Endothelial cell of umbilical vein (primary cell): ENCODE measurements around the gene DVL3. TPM values are rescaled to one million over a fixed set of nuclear protein-coding genes. Genes with fewer than 3 reads are reported as not detected.

Experiments used
- BruUV-seq: library from RNA; stranded (reverse); fragments of 400-500 nt; replicated peaks from 2 replicates; lab custom pipeline; 2021; lab: Mats Ljungman, UMichigan
- CTCF ChIA-PET: fragments of 300-600, 350-600 bp; sonication (Branson Sonifier 250); formaldehyde crosslinking; loops from one replicate; lab custom pipeline; 2021; ENCODE audit warnings: antibody characterized with exemption, inconsistent platforms; lab: Charles Lee
- POLR2A ChIA-PET: fragments of 300-600, 350-600 bp; sonication (Branson Sonifier 250); formaldehyde crosslinking; loops from one replicate; lab custom pipeline; 2021; ENCODE audit warnings: antibody characterized with exemption, inconsistent platforms; lab: Charles Lee
- DNase-seq: peaks from one replicate; pipeline ENCODE4 v3.0.0-alpha.2; 2011; ENCODE audit warnings: low read depth, low spot score
- FAIRE-seq: peaks from 2 replicates; lab custom pipeline; 2011; peaks lifted over from hg19 to GRCh38; lab: Jason Lieb, UNC
- H2AFZ ChIP-seq: 2 replicates; pipeline ENCODE4 v1.6.0; 2012; ENCODE audit warnings: low read depth, low read length, control low read depth, inconsistent platforms
- H3K27ac ChIP-seq: 2 replicates; pipeline ENCODE4 v1.5.1; 2011; ENCODE audit warnings: low read depth, mild to moderate bottlenecking, control low read depth, low read length, moderate library complexity; ENCODE audit not compliant: insufficient read depth
- H3K27me3 ChIP-seq, 2 experiments: 2 replicates each; pipeline versions ENCODE4 v1.6.0 to v1.6.1; 2011; ENCODE audit warnings: low read length in 2 of 2, mixed read lengths in 1 of 2; ENCODE audit not compliant: control insufficient read depth in 2 of 2, insufficient read depth in 2 of 2
- H3K36me3 ChIP-seq, 2 experiments: 2 replicates in 1 of 2; 3 replicates in 1 of 2; pipeline ENCODE4 v1.5.1; 2011; ENCODE audit warnings: low read length in 2 of 2, mild to moderate bottlenecking in 1 of 2, moderate library complexity in 1 of 2; ENCODE audit not compliant: control insufficient read depth in 2 of 2, insufficient read depth in 2 of 2; ENCODE audit errors: extremely low read depth in 1 of 2
- H3K4me1 ChIP-seq: 3 replicates; pipeline ENCODE4 v1.5.1; 2011; ENCODE audit warnings: mild to moderate bottlenecking, low read length; ENCODE audit not compliant: control insufficient read depth, insufficient read depth; ENCODE audit errors: extremely low read depth
- H3K4me2 ChIP-seq: 2 replicates; pipeline ENCODE4 v1.6.1; 2011; ENCODE audit warnings: low read length, control low read depth, mixed read lengths; ENCODE audit not compliant: insufficient read depth
- H3K4me3 ChIP-seq, 3 experiments: fragments of 200-600 bp in 1 of 3; sonication (generic), shearing (Covaris generic) in 1 of 3; replicated peaks in 1 of 3; 2 replicates each; pipeline ENCODE4 v1.5.1; 2011 to 2016; ENCODE audit warnings: control low read depth in 3 of 3, low read length in 3 of 3, mild to moderate bottlenecking in 2 of 3, inconsistent platforms in 1 of 3, low read depth in 1 of 3, moderate library complexity in 1 of 3; ENCODE audit not compliant: insufficient read depth in 1 of 3
- H3K79me2 ChIP-seq: 2 replicates; pipeline ENCODE4 v1.6.0; 2012; ENCODE audit warnings: low read length, inconsistent platforms; ENCODE audit not compliant: control insufficient read depth, insufficient read depth
- H3K9ac ChIP-seq: replicated peaks from 2 replicates; pipeline ENCODE3; 2011; ENCODE audit warnings: low read length, control low read depth; ENCODE audit not compliant: insufficient read depth; ENCODE audit errors: extremely low read depth
- H3K9me1 ChIP-seq: replicated peaks from 3 replicates; pipeline ENCODE4 v1.6.0; 2011; ENCODE audit warnings: mild to moderate bottlenecking, low read length; ENCODE audit not compliant: control insufficient read depth, insufficient read depth; ENCODE audit errors: extremely low read depth
- H3K9me3 ChIP-seq: replicated peaks from 2 replicates; pipeline ENCODE4 v1.5.1; 2012; ENCODE audit warnings: low read length, inconsistent platforms; ENCODE audit not compliant: control insufficient read depth, insufficient read depth
- H4K20me1 ChIP-seq: replicated peaks from 2 replicates; pipeline ENCODE3; 2011; ENCODE audit warnings: mild to moderate bottlenecking, low read length; ENCODE audit not compliant: control insufficient read depth, insufficient read depth; ENCODE audit errors: extremely low read depth
- EZH2 ChIP-seq: IDR thresholded peaks from 2 replicates; pipeline ENCODE4 v1.6.1; 2012; ENCODE audit warnings: borderline replicate concordance, low read depth, mild to moderate bottlenecking, moderate library complexity, low read length, inconsistent platforms; ENCODE audit not compliant: severe bottlenecking
- FOS ChIP-seq: IDR thresholded peaks from 2 replicates; pipeline ENCODE4 v1.6.1; 2011; ENCODE audit warnings: mild to moderate bottlenecking, low read length, moderate library complexity, borderline replicate concordance; ENCODE audit not compliant: insufficient read depth
- GATA2 ChIP-seq: IDR thresholded peaks from 2 replicates; pipeline ENCODE4 v1.7.0; 2011; ENCODE audit warnings: low read depth, mild to moderate bottlenecking, moderate library complexity, mixed read lengths, low read length; ENCODE audit not compliant: insufficient read length, insufficient read depth
- JUN ChIP-seq: IDR thresholded peaks from 2 replicates; pipeline ENCODE4 v1.6.1; 2011; ENCODE audit warnings: borderline replicate concordance, low read depth; ENCODE audit not compliant: insufficient read length, insufficient read depth
- MYC ChIP-seq: IDR thresholded peaks from one replicate; pipeline ENCODE4 v1.6.1; 2011; ENCODE audit warnings: mild to moderate bottlenecking, low read depth, low read length
- POLR2A ChIP-seq: IDR thresholded peaks from 2 replicates; pipeline ENCODE4 v1.6.1; 2012; ENCODE audit warnings: low read depth, mild to moderate bottlenecking, control low read depth, low read length
- POLR2AphosphoS5 ChIP-seq: IDR thresholded peaks from 2 replicates; pipeline ENCODE4 v1.6.1; 2012; ENCODE audit warnings: low read depth, mild to moderate bottlenecking, control low read depth, low read length, moderate library complexity; ENCODE audit not compliant: insufficient read depth
- dilution Hi-C: fragments of 300-500 bp; cut with MboI; formaldehyde crosslinking; loops from one replicate; pipeline ENCODE4 v1.15.0; 2019; ENCODE audit warnings: low sequenced_read_pairs; ENCODE audit not compliant: extremely low pct_ligation_motif_present
- intact Hi-C: fragments of 100-400 bp; cut with micrococcal nuclease; formaldehyde crosslinking; loops from one replicate; pipeline ENCODE4 v1.10.0; 2022
- polyA plus RNA-seq, 4 experiments: library from polyadenylated mRNA; depleted of rRNA in 3 of 4; stranded (reverse) in 3 of 4; unstranded in 1 of 4; fragments of >200 nt; gene quantifications; 2 replicates each; pipeline versions ENCODE4 v1.2.1 to v1.2.3, GENCODE V29; 2011 to 2012; ENCODE audit warnings: missing spikeins in 1 of 4
- total RNA-seq: library from RNA; stranded (reverse); gene quantifications from 2 replicates; pipeline ENCODE4 v1.2.3, GENCODE V29; 2021
- TF ChIP-seq, protein P1 (sequence below): IDR thresholded peaks from 2 replicates; pipeline ENCODE4 v1.6.1; 2011; ENCODE audit not compliant: insufficient read depth, insufficient read length
- TF ChIP-seq, protein P2 (sequence below), 2 donors: IDR thresholded peaks; 1 replicate in 1 of 2; 2 replicates in 1 of 2; pipeline ENCODE4 v1.5.1; 2011; ENCODE audit warnings: low read length in 2 of 2, mild to moderate bottlenecking in 2 of 2, moderate library complexity in 2 of 2, control low read depth in 1 of 2, inconsistent platforms in 1 of 2, low read depth in 1 of 2; ENCODE audit not compliant: insufficient read depth in 1 of 2; ENCODE audit errors: extremely low read depth in 1 of 2

DVL3 gene
- total and polyA plus RNA-seq, 2 donors (not counting 3 experiments of a cell fraction or from before 2014, with no cell fraction given): 43.8 to 59.0 TPM

DNA sequence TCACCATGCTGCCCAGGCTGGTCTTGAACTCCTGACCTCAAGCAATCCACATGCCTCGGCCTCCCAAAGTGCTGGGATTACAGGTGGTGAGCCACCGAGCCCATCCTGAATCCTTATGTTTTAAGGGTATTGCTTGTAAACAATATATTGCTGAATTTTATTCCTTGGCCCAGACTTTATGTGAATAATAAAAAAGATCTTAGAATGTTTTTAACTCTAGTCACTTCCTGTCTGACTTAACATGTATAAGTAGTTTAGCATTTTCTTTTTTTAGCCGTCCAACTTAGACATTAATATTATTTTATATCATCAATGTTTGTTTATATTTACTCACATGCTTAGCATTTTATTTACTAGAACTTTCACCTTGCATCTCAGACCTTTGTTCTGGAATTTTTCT is 29.2 kb upstream of the DVL3 start:
- DNase-seq: no peak
- Histone ChIP-seq H3K9me3 (no peaks in the 10 kb centered on the region), H2AFZ (no peak overlapping the region), H3K9ac (no peak overlapping the region), H3K36me3 (no peaks in the 10 kb centered on the region), H4K20me1 (no peaks in the 10 kb centered on the region), H3K4me2 (no peak overlapping the region), H3K4me1 (peaks cover 3% of the 10 kb centered on the region), H3K4me3 (no peak overlapping the region), H3K27me3 (no peaks in the 10 kb centered on the region), H3K79me2 (no peaks in the 10 kb centered on the region), H3K27ac (no peak overlapping the region), H3K9me1 (no peaks in the 10 kb centered on the region)
- CTCF ChIA-PET: interaction anchor here (0.8 kb wide), 1 partner anchor 231 kb away, joined by 3 read pairs; no protein-coding TSS in a partner anchor
- FAIRE-seq: no peak
- no TSS peak for BruUV-seq
- no peak for TF ChIP-seq JUN
- TF ChIP-seq, protein P1, sequence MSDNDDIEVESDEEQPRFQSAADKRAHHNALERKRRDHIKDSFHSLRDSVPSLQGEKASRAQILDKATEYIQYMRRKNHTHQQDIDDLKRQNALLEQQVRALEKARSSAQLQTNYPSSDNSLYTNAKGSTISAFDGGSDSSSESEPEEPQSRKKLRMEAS: no peak
- TF ChIP-seq MYC: no peak
- TF ChIP-seq, protein P2, sequence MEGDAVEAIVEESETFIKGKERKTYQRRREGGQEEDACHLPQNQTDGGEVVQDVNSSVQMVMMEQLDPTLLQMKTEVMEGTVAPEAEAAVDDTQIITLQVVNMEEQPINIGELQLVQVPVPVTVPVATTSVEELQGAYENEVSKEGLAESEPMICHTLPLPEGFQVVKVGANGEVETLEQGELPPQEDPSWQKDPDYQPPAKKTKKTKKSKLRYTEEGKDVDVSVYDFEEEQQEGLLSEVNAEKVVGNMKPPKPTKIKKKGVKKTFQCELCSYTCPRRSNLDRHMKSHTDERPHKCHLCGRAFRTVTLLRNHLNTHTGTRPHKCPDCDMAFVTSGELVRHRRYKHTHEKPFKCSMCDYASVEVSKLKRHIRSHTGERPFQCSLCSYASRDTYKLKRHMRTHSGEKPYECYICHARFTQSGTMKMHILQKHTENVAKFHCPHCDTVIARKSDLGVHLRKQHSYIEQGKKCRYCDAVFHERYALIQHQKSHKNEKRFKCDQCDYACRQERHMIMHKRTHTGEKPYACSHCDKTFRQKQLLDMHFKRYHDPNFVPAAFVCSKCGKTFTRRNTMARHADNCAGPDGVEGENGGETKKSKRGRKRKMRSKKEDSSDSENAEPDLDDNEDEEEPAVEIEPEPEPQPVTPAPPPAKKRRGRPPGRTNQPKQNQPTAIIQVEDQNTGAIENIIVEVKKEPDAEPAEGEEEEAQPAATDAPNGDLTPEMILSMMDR (IDR thresholded peaks at IDR 0.05; ENCODE audit: extremely low read depth in 1 of 2, insufficient read depth in 1 of 2, low read depth in 1 of 2, low read length in 2 of 2): no peak
- no peak for TF ChIP-seq POLR2A
- no peak for TF ChIP-seq GATA2
- no peak for TF ChIP-seq EZH2
- TF ChIP-seq POLR2AphosphoS5: no peak
- no peak for TF ChIP-seq FOS
- POLR2A ChIA-PET: no interaction called here
- intact Hi-C loops (no loop called here), dilution Hi-C loops (no loop called here)
